Adipose tissue (tissue), 3 donors: ENCODE measurements around the gene LRRC41. TPM values are rescaled to one million over a fixed set of nuclear protein-coding genes. Genes with fewer than 3 reads are reported as not detected.

ENCODE experiments used
- H3K27ac ChIP-seq: one replicate; pipeline ENCODE4 v1.5.1; 2013; ENCODE audit warnings: low read depth, low read length
- WGBS, 3 donors: extraction: QIAGEN DNeasy Blood & Tissue Kit; methylation state at CpG; one replicate each; pipeline ENCODE4 v1.1.7; 2013; 5-methylcytosine and 5-hydroxymethylcytosine counted together
- polyA plus RNA-seq, 3 donors: library from polyadenylated mRNA; stranded (reverse); fragments of 200-250 nt; gene quantifications; one replicate each; pipeline ENCODE4 v1.2.3, GENCODE V29; 2013
- donor health status: healthy with polysubstance abuse.
- donor health status: Bipolar disorder and iron deficiency.
- donor health status: healthy.

LRRC41 gene
- polyA plus RNA-seq, 3 donors, result 29.5 to 52.7 (median 33.1) TPM

DNA sequence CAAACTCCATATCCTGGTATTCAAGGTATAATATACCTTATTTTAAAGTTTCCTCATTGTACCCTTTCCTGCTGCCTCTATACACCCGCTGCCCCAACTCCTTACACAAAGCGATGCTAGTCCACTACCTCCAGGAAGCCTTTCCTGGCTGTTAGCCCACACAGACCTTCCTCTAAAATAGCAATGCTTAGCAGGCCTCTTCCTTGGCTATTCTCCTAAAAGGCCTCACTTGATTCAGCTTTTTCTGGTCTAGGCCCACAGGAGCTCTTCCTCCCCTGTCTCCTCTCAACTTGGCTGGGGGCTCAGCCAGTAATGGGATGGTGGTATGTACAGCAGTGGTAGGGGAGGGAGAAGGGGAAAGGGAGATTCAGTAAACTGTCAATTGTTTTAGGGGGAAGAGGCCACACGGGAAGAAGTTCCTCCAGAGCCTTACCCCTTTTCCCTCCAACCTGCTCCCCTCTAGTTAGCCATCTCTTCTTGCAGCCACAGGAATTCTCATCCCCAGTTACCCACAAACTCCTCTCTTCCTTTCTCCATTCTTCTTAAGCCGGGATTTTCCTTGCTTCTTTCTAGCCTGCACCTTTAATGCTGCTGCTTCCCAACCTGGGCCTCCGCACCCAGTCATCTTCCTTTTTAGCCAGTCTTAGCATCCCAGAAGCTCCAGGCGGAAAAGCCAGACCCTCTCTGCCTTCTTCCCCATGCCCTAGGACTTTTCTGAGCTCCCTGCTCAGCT, 2.6 kb downstream of the LRRC41 start:
- WGBS, 3 donors, result 31 to 38% (median 35%) methylated on average over 6 of the region's 6 CpGs
- H3K27ac ChIP-seq, result peak overlapping the region; percentile 17

DNA sequence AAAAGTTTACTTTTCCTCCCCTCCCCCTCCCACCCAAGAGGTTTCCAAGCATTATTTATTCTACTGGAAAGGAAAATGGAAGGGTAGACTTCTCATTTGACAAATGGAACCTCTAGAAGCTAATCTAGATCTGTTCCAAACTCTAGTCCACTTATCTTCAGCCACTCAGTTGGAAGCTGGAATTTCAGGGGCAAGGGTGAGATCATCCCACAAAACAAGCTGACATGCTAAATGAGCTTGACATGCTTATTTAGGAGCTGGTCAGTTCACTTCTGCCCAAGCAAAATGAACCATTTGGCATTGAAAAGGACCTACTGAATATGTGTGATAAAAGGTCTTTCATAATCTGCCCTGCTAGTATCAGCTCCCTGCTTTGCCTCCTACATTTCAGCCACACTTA, 5.0 kb downstream of the LRRC41 start:
- no peak overlapping the region for H3K27ac ChIP-seq

DNA sequence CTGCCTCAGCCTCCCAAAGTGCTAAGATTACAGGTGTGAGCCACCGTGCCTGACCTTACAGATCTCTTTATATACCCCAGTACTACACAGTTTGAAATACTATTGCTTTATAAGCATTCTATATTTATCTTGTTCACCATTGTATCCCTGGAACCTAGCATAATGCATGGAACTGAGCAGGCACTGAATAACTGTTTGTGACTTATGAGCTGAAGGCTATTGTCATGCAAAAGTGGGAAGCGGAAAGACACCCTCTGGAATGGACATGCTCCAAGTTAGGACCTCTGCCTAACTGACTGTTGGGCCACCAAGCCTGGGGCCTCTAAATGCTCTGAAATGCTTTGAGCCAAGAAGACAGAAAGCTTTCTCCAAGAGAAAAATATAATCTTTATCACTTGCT, 8.1 kb downstream of the LRRC41 start:
- no peak overlapping the region for H3K27ac ChIP-seq
- 92 to 97% (median 96%) methylated on average over 2 of the region's 2 CpGs for WGBS, 3 donors

DNA sequence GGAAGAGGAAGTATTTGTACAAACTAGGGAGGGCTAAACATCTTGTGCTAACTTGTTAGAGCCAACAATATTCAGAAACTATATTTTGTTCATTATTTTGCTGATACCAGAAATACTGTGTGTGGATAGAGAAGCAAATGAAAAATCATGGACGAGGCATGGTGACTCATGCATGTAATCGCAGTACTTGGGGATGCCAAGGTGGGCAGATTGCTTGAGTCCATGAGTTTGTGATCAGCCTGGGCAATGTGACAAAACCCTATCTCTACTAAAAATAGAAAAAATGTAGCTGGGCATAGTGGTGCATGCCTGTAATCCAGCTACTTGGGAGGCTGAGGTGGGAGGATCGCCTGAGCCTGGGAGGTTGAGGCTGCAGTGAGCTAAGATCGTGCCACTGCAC, 13.4 kb downstream of the LRRC41 start:
- WGBS, 3 donors, result 92 to 97% (median 95%) methylated on average over 4 of the region's 4 CpGs
- no peak overlapping the region for H3K27ac ChIP-seq

DNA sequence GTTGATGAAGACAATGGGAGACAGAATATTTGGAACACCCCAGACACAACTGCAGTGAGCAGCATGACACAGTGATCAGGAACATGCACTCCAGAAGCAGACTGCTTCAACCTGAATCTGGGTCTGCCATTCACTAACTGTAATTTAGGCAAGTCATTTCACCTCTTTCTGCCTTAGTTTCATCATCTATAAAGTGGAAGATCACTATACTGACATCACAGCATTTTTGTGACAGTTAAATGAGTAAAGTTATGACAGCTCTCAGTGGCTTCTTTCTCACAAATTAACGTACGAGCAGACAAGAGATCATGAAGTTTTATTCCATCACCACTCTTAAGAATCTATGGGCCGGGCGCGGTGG, 14.3 kb downstream of the LRRC41 start:
- no peak overlapping the region for H3K27ac ChIP-seq
- 95 to 98% (median 98%) methylated on average over 5 of the region's 5 CpGs for WGBS, 3 donors

DNA sequence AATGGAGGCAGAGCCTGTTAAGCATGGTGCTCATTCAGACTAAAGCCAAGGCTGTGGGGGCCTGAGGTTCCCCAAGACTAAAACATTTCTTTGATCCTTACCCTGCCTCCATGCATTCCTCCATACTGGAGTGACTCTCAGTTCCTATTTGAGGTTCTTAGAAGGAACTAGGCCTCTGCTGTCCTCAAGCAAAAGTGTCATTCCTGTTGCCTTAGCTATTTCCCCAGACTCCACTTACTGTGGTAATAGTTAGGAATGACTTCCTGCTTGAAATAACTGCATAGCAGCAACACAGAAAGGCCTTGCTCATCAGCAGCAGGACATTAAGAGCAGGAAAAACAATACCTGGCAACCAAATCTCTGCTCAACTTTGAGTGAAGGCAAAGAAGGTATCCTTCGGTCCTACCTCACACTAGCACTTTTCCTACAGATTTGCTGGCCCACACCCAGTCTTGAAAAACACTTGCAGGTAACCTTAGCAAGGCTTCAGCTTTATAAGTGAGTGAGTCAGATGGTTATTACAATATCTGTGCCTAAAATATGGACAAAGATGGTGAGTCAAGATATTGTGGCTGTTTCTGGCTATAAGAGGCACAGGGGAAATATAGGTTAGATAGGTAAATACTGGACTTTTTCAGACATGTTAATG, 14.8 kb downstream of the LRRC41 start:
- WGBS, 3 donors, result 81 to 85% (median 83%) methylated on average over 1 of the region's 1 CpG
- no peak overlapping the region for H3K27ac ChIP-seq

DNA sequence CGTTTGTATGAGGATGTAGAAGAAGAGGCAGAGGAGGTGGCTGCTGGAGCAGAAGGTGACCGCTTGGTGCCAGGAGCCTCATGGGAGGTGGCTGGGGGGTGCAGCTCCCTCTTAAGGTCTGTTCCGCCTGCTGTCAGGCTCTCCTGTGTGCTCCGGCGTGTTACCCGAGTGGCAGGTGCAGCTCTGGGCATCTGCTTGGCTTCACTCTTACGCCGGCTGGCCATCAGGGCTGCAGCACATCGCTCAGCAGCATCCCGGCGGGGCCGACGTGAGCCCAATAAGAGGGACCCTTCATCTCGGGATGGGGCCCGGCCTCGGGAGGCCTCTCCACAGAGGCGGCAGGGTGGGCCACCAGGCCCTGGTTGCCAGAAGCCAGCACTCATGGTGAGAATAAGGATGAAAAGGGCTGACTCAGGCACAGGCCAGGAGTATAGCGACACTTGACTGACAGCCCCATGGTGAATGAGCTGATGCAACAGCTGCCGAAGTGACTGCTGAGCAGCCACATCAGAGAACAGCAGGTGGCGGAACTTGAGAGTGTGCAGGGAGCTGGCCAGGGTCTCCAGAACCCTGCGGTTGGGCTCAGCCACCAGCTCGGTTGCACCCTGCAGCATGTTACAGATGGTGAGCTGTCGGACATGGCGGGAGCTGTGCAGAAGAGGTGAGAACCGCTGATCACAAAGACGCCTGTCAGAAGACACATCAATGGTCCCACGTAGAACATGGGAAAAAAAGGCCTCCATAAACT, 17.5 kb downstream of the LRRC41 start:
- H3K27ac ChIP-seq, result no peak overlapping the region
- WGBS, 3 donors, result 88 to 90% (median 89%) methylated on average over 27 of the region's 27 CpGs

DNA sequence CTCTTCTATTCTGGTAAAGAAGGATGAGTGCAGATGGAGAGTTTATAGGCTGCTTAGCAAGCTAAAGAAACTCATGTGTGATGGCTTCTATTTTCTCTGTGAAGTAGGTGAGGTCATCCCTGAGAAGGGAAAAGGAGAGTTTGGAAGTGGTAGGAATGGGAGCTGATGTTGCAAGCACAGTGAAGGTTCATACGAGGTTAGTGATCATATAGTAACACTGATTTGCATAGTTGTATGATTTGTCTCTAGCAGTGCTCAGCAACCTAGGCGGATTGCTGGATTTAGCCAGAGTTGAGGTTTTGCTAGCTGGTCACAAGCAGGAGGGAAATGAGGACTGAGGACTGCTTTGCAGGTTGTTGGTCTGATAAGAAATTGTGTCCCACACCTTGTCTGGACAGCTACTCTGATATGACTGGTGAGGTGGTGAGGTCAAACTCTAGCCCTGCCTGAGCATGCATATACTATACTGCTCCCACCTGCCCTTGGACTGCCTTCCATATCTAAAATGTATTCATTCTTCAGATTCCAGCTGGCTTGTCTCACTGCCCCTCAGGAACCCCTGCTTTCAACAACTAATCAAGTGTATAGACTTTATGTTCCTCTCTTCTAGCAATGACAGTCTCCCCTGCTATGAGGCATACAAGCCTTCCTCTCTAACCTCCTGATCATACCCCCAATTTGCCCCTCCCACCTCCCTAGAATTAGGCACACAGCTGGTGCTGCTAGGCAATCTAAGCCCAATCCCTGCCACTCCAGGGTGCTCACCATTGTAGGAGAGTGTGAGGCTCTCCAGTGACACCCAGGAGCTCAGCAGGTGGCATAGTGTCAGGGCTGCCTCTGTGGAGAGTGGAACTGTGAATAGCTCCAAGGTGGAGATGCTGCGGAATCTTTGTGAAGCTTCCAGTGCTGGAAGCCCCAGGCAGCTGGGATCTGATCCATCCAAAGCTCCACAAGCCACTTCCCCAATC, 18.5 kb downstream of the LRRC41 start:
- WGBS, 3 donors, result 75 to 81% (median 79%) methylated on average over 3 of the region's 3 CpGs
- no peak overlapping the region for H3K27ac ChIP-seq

DNA sequence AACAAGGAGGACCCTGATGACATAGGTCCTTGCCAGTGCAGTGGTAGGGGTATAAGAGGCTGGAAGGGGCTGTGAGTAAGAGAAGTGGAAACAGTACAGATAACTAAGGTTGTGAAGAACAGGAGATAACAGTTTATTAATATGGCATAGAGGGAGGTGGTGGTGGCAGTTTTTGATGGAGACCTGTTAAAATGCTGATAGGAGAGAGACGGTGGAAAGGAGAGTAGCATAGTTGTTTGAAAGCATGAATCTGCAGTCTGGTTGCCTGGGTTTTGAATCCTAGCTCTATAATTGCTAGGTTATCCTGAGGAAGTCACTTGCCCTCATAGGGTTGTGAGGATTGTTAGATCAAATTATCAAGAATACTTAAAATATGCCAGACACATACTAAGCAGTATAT, 19.4 kb downstream of the LRRC41 start:
- H3K27ac ChIP-seq, result no peak overlapping the region
- 88 to 92% (median 89%) methylated on average over 1 of the region's 1 CpG for WGBS, 3 donors

DNA sequence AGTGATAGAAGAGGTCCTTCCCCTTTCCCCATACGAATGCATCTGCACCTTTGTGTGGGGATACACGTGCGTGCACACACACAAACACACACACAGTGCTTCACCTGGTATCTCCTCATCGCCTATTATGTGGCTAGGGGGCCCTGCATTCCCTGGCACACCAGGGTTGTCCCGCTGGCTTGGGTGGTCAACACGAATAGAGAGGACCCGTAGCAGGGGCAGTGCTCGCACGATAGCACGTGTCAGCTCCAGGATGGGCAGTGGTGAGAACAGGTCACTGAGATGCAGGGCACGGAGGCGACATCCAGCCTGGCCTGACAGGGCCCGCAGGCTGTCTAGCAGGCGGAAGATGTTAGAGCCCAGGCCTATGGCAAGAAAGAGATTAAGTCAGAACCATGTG, 22.4 kb downstream of the LRRC41 start:
- WGBS, 3 donors, result 92 to 94% (median 93%) methylated on average over 14 of the region's 14 CpGs
- H3K27ac ChIP-seq, result no peak overlapping the region

DNA sequence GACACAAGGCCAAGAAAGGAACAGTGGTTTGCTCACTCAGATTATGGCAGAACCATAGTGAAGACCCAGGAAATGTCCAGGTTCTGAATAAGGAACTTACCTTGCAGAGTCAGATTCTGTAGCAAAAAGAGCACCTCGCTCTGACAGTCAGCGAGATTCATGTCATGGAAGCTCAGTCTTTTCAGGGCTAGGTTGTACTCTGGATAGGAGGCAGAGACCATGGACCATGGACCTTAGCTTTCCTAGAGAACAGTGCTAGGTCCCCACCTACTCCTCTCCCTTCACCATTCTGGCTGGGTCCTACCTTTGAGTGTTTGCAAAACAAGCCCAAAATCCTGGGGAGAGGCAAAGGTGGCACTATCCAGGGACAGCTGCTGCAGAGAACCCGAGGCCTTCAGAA, 23.3 kb downstream of the LRRC41 start:
- H3K27ac ChIP-seq, result no peak overlapping the region
- 95 to 98% (median 96%) methylated on average over 3 of the region's 3 CpGs for WGBS, 3 donors

DNA sequence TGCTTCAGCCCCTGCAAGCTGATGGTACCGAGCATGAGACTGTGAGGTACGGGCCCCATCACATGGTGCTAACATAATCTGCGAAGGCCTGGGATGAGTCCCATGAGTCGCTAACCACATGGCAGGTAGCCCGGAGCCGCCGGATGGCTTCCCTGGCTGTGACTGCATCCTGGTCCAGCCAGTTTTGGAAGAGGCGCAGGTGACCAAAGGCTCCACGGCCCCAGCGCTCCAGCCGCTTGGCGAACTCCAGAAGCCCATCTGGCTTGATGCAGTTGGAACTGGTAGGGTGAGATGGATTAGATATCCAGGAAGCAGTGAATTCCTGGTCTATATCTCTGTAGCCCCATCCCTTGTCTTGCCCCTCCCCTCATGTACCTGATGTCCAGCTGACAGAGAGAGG, 24.6 kb downstream of the LRRC41 start:
- H3K27ac ChIP-seq, result no peak overlapping the region
- 91 to 98% (median 95%) methylated on average over 12 of the region's 12 CpGs for WGBS, 3 donors

DNA sequence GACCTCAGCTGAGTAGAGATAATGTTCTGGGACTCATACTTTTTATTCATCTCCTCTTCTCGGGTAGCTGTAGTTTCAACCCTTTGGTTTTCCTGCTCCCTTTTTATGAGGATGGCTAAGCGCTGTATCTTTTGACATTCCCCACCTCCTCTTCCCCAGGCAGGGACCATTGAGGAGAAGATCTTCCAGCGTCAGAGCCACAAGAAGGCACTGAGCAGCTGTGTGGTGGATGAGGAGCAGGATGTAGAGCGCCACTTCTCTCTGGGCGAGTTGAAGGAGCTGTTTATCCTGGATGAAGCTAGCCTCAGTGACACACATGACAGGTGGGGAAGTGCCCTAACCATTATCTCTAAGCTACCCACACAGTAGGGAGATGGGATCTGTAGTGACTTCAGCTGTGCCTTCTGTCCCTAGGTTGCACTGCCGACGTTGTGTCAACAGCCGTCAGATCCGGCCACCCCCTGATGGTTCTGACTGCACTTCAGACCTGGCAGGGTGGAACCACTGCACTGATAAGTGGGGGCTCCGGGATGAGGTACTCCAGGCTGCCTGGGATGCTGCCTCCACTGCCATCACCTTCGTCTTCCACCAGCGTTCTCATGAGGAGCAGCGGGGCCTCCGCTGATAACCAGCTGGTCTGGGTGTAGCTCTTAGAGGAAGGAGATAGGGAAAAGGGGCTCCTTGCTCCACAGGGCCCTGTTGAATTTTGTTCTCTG, 25.6 kb downstream of the LRRC41 start:
- 84 to 90% (median 86%) methylated on average over 14 of the region's 14 CpGs for WGBS, 3 donors
- no peak overlapping the region for H3K27ac ChIP-seq

DNA sequence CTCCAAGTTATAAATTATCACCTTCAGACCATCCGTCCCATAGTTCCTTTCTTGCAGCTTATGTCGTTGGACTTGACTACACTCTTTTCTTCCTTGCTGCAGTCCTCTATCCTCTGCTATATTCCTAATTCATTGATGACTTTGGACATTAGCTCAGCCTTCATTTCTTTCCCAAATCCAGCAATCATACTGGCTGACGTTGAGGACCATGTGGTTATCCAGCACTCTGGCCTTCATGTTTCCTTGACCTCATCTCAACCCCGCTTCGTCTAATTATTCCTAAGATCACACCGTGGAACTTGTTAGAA, 28.4 kb downstream of the LRRC41 start:
- 86 to 94% (median 94%) methylated on average over 6 of the region's 6 CpGs for WGBS, 3 donors
- H3K27ac ChIP-seq, result no peak overlapping the region

DNA sequence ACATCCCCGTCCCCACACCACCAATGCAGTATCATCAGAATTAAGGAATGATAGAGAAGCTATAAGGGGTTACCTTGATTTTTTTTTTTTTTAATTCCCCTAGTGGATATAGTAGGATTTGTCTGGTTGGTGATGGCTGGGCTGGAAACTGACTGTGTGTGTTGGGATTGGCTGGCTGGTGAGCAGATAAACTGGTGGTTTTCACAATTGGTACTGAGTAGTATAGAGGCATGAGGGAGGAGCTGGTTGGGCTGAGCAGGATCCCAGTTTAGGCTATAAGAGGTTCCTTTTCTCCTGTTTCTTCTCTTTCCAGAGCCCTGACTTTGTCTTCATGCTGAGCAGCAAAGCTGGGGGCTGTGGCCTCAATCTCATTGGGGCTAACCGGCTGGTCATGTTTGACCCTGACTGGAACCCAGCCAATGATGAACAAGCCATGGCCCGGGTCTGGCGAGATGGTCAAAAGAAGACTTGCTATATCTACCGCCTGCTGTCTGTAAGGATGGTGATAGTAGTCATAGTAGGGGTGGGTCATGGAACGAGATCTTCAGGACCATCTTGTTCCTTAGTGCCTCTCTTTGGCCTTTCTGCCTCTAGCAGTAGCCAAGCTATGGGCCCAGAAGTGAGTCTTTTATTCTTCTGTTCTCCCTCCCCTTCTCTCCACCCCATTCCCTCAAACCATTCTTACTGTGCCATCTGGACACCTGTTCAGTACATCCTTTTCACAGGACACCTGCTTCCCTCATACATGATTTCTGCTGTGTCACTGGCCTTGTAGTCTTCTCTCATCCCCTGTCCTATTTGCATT, 29.0 kb downstream of the LRRC41 start:
- H3K27ac ChIP-seq, result no peak overlapping the region
- WGBS, 3 donors, result 95 to 96% (median 95%) methylated on average over 6 of the region's 6 CpGs

DNA sequence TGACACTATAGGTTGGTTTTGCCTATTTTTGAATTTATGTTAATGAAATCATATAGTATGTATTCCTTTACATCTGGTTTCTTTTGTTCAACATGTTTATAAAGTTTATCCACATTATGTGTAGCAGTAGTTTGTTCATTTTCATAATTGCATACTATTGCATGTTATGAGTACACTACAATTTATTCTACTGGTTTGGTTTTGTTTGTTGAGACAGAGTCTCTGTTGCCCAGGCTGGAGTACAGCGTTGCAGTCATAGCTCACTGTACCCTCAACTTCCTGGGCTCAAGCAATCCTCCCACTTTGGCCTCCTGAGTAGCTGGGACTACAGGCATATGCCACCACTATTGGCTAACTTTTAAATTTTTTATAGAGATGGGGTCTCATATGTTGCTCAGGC, 34.8 kb downstream of the LRRC41 start:
- H3K27ac ChIP-seq, result no peak overlapping the region
- 89 to 97% (median 93%) methylated on average over 1 of the region's 1 CpG for WGBS, 3 donors

DNA sequence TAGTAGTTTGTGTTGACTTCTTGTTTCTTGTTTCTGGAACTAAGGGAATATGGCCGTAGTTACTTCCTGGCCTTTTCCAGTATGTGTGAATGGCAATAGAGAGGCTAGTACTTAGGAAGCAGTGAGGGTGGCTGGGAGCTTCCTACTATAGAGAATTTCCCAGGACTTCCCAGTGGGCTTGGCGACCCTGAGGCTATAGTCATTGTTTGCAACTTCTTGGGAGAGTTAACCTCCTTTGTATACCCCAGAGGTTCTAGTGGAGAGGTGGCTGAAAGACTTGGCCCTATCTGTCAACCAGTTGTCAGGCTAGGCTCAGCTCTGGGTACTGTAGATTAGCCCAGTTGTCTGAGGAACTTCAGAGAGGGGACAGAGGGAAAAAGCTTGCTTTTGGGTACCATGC, 40.3 kb downstream of the LRRC41 start:
- WGBS, 3 donors, result 88 to 90% (median 89%) methylated on average over 2 of the region's 2 CpGs
- H3K27ac ChIP-seq, result no peak overlapping the region
